Loucy (cell line): ENCODE data around the gene IL36B.

Source experiments
- H2AFZ ChIP-seq: fragments of 200-600 bp; sonication (generic); 2 replicates; pipeline ENCODE4 v1.6.0; 2016; ENCODE audit warnings: antibody characterized with exemption, mild to moderate bottlenecking, low read length, moderate library complexity
- H3F3A ChIP-seq: fragments of 200-600 bp; 2 replicates; pipeline ENCODE4 v1.6.0; 2016; ENCODE audit warnings: antibody characterized with exemption, low read depth, mild to moderate bottlenecking
- H3K27me3 ChIP-seq: fragments of 200-600 bp; sonication (generic); 2 replicates; pipeline ENCODE4 v1.6.1; 2014; ENCODE audit warnings: low read length, mild to moderate bottlenecking; ENCODE audit not compliant: insufficient read depth, poor library complexity, severe bottlenecking
- H3K36me3 ChIP-seq: fragments of 200-600 bp; sonication (generic); 2 replicates; pipeline ENCODE4 v1.6.1; 2016; ENCODE audit warnings: low read length; ENCODE audit not compliant: insufficient read depth
- H3K4me1 ChIP-seq: fragments of 200-600 bp; sonication (generic); 2 replicates; pipeline ENCODE4 v1.5.1; 2014; ENCODE audit warnings: low read length, mild to moderate bottlenecking; ENCODE audit not compliant: insufficient read depth, poor library complexity, severe bottlenecking
- H3K4me2 ChIP-seq: fragments of 200-600 bp; sonication (generic); 2 replicates; pipeline ENCODE4 v1.6.0; 2014; ENCODE audit warnings: antibody characterized with exemption, low read length, low read depth, mild to moderate bottlenecking; ENCODE audit not compliant: poor library complexity, severe bottlenecking
- H3K4me3 ChIP-seq: fragments of 200-600 bp; sonication (generic); 2 replicates; pipeline ENCODE4 v1.5.1; 2014; ENCODE audit warnings: low read length, mild to moderate bottlenecking, mixed read lengths; ENCODE audit not compliant: poor library complexity, severe bottlenecking
- H3K79me2 ChIP-seq: fragments of 200-600 bp; sonication (generic); 2 replicates; pipeline ENCODE4 v1.6.1; 2014; ENCODE audit warnings: low read length; ENCODE audit not compliant: insufficient read depth
- H3K9ac ChIP-seq: fragments of 200-600 bp; sonication (generic); 2 replicates; pipeline ENCODE4 v1.6.0; 2014; ENCODE audit warnings: mild to moderate bottlenecking, low read depth, low read length, moderate library complexity; ENCODE audit not compliant: poor library complexity, severe bottlenecking
- H3K9me2 ChIP-seq: fragments of 200-600 bp; sonication (generic); replicated peaks from 2 replicates; pipeline ENCODE4 v1.6.1; 2016; ENCODE audit warnings: low read depth, low read length, mixed read lengths
- H3K9me3 ChIP-seq: fragments of 200-600 bp; sonication (generic); 2 replicates; pipeline ENCODE4 v1.6.1; 2014; ENCODE audit warnings: mild to moderate bottlenecking, antibody characterized with exemption, low read length, low read depth; ENCODE audit not compliant: insufficient read depth
- H4K20me1 ChIP-seq: fragments of 200-600 bp; sonication (generic); 2 replicates; pipeline ENCODE4 v1.6.0; 2014; ENCODE audit warnings: antibody characterized with exemption, low read length, mild to moderate bottlenecking; ENCODE audit not compliant: insufficient read depth, poor library complexity, severe bottlenecking
- CTCF ChIP-seq: fragments of 200-600 bp; sonication (generic); conservative IDR thresholded peaks from 2 replicates; pipeline ENCODE4 v1.5.1; 2014; ENCODE audit warnings: mild to moderate bottlenecking, antibody characterized with exemption, low read length
- EZH2phosphoT487 ChIP-seq: fragments of 200-600 bp; IDR thresholded peaks from 2 replicates; pipeline ENCODE4 v1.6.1; 2018; ENCODE audit warnings: antibody characterized with exemption, mild to moderate bottlenecking, moderate library complexity, borderline replicate concordance

Gene IL36B

GRCh38 chr2:112977559-112978056 lies 75.1 kb downstream of the IL36B start, which contains the start of gene IL36G:
Gene IL36G, plus strand, starts transcription at chr2:112978006. Its CDS starts 633 bp downstream, at chr2:112978639.
- Histone ChIP-seq H2AFZ (no peak within 1 kb of the TSS), H3K27me3 (peaks cover 41% of the 10 kb centered on the region), H3K4me3 (no peak within 1 kb of the TSS), H3K4me1 (no peaks in the 10 kb centered on the region), H3K36me3 (no peaks in the 10 kb centered on the region), H3K9me2 (0 out of 2 replicates have a peak, but pooled peaks cover 3% of the 10 kb centered on the region), H3K9me3 (no peaks in the 10 kb centered on the region), H3K9ac (no peak within 1 kb of the TSS), H3F3A (no peaks in the 10 kb centered on the region), H3K79me2 (no peaks in the 10 kb centered on the region), H4K20me1 (no peaks in the 10 kb centered on the region), H3K4me2 (no peak within 1 kb of the TSS)
- TF ChIP-seq EZH2phosphoT487 (no peak), CTCF (no peak)
